Activated naive CD4-positive, alpha-beta T cell treated with Interleukin-2 at 50 U/mL for 16 hours (primary cell): ENCODE results near the gene RNGTT.
"Not testable (repeated sequence)": the region's sequence is repeated elsewhere in the genome, so short reads cannot be mapped to it uniquely, and the experiment has no call there.

Experiments
- DNase-seq: peaks from one replicate; pipeline ENCODE4 v3.0.0-alpha.2; 2020

RNGTT gene

GRCh38 chr6:88963139-88964090 is at the start of gene RNGTT:
TSS of gene RNGTT (minus strand) at chr6:88963618. CDS start at chr6:88963409, 209 bp downstream.
- peak; percentile 99 for DNase-seq

GRCh38 chr6:89011436-89011835 is 48.0 kb upstream of the RNGTT start:
- DNase-seq = no peak

GRCh38 chr6:89010825-89011224 is 47.4 kb upstream of the RNGTT start:
- no peak for DNase-seq

DNA sequence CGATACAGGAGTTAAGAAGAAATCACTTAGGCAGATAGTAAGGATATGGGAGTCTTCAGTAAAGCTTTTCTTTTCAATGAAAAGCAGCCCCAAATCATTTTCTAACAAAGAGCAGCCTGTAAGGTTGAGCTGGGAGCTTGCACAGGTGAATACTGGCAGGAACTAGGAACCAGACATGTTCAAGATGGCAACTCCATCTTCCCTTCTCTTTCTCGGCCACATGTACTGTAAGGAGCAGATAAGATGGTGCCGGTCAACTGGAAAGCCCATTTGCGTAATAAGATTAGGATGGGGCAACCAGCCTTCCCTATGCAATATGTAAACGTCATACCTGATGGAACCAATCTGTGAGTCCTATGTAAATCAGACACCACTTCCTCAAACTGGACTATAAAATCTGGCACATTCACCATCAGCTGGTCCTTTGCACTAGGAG is 46.2 kb upstream of the RNGTT start:
- DNase-seq = no peak

DNA sequence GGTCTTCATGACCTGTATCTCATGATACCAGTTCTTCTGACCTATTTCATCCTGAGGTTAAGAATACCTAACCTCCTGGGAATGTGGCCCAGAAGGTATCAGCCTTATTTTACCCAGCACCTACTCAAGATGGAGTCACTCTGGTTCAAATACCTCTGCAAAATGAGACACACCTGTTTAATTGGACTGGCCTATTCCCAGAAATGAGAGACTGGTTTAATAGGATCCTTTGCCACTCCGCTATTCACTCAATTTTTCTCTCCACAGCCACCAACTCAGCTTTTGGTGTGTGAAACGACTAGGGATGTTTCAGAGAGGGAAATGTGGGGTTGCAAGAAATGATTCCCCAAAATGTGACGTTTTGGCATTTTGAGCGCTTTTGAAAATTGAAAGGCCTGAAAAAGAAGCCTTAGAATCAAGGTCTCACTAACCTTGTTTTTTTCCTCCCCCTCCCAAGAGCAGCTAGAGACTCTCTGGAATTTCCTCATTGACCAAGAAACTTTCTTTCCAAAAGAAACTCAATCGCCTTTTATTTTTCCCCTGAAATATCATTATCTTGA is 45.5 kb upstream of the RNGTT start:
- DNase-seq = no peak

DNA sequence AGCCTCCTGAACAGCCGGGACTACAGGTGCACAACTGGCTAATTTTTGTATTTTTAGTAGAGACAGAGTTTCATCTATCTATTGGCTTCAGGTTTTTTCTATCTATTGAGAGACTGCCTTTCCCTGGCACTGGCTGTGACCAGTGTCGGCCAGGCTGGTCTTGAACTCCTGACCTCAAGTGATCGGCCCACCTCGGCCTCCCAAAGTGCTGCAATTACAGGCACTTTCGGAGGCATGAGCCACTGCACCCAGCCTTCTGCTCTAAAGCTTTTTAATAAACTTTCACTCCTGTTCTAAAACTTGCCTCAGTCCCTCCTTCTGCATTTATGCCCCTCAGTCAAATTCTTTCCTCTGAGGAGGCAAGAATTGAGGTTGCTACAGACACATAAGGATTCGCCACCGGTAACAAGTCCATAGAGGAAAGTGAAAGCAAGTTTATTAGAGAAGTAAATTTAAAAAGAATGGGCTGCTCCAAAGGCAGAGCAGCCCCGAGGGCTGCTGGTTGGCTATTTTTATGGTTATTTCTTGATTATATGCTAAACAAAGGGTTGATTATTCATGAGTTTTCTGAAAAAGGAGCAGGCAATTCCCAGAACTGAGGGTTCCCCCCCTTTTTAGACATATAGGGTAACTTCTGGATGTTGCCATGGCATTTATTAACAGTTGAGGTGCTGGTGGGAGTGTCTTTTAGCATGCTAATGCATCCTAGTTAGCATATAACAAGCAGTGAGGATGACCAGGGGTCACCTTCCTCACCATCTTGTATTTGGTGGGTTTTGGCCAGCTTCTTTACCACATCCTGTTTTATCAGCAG is 44.8 kb upstream of the RNGTT start:
- DNase-seq = no peak

DNA sequence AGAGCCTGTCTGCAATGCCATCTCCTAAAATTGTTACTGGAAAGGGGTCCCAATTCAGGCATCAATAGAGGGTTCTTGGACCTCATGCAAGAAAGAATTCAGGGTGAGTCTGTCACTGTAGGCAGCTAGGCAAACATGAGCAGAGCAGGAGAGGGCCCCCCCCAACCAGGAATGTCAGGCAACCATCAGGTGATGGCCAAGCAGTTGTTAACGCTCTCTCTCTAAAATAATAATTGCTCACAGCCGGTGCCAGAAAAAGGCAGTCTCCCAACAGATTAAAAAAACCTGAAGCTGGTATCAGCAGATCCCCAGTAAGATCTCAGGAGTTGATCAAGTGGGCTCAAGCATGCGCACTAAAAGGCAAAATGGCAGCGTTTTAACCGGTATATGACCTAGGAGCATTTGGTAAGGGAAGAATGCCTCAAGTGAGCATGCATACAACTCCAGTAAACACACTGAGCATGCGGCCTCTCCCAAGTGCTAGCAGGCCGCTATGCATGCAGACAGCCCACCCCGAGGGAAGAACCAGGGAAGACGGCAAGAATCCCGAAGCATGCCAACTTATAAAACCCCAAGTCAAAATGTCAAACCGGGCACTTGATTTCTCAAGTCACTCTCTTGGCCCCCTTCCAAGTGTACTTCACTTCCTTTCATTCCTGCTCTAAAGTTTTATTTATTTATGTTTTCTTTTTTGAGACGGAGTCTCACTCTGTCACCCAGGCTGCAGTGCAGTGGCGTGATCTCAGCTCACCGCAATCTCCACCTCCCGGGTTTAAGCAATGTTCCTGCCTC is 44.0 kb upstream of the RNGTT start:
- no peak for DNase-seq

DNA sequence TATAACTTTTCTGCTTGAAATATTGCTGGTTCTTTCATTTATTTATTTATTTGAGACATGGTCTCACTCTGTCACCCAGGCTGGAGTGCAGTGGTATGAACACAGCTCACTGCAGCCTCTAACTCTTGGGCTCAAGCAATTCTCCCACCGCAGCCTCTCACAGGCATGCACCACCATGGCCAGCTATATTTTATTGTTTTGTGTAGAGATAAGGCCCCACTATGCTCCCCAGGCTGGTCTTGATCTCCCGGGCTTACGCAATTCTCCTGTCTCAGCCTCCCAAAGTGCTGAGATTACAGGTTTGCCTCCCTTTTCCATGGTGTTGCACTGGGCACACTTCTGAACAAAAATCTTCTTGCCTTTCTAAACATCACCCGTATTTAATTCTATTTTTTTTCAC is 39.1 kb upstream of the RNGTT start:
- DNase-seq = no peak

DNA sequence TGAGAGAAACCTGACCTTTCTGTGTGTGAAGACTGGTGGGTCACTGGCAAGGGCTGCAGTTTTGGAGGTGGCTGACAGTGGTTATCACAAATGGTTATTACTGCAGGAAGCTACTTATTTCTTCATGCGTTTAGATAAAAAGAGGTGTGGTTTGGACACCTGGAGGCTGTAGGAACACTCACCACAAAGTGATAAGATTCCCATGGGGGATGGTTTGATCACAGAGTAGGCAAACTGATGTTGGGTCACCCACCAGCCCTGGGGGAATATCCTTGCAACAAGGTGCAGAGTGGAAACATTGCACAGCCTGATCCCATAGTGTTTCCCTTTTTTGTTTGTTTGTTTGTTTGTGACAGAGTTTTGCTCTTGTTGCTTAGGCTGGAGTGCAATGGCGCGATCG is 33.9 kb upstream of the RNGTT start:
- DNase-seq = no peak

- no peak for DNase-seq
These were observed 29.5 kb upstream of the RNGTT start for GRCh38 chr6:88992741-88993552.

DNA sequence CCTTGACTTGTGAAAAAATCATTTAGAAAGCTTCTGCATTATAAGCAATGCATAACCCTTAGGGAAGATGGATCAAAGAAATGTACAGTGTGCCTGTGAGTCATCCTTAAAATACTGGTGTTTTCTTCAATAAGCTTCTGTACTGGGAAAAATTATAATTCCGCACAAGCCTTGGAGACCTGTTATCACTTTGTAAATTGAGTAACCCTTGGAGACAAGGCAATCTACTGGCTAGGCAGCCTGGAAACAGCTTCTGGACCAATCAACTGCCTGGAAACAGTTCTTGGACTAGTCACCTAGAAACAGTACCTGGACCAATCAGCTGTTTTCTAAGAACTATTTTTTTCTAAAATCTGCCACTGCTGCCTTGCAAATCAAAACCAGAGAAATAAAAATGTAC is 25.8 kb upstream of the RNGTT start:
- DNase-seq = no peak

GRCh38 chr6:88987922-88988321 is 24.5 kb upstream of the RNGTT start:
- DNase-seq = no peak

DNA sequence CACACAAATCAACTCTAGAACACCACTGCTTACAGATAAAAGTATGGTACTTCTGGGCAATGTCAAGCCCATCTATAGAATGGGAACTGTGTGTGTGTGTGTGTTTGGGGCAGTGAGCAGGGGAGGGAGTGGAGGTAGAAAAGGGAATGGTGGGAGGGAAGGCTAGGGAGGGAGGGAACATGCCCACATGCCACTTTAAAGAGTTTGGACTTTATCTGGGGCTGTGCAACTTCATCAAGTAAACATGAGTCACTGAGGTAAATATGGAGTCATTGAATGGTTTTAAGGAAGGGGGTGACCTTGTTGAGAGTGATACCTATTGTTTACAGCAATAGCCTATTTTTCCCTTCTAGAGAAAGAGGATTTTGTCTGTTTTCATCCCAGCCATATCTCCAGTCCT is 22.5 kb upstream of the RNGTT start:
- no peak for DNase-seq

GRCh38 chr6:88984606-88985005 is 21.2 kb upstream of the RNGTT start:
- DNase-seq = no peak

- no peak for DNase-seq
These were observed 20.7 kb upstream of the RNGTT start for GRCh38 chr6:88984152-88984551.

DNA sequence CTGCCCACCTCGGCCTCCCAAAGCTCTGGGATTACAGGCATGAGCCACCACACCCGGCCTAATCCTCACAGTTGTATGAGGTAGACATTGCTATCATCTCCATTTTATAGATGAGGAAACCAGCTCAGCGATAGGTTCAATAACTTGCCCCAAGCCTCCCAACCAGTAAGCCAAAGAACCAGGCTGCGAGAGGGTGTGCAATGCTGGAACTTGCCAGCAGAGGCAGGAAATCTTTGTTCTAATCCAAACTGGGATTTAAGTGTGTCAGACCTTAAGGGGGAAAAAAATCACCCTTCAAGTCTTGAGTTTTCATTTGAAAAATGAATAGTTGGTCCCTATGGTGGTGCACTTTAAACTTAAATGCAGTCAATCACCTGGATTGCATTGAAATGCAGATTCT is 20.1 kb upstream of the RNGTT start:
- DNase-seq = no peak

- not testable (repeated sequence) for DNase-seq
These were observed 19.7 kb upstream of the RNGTT start for GRCh38 chr6:88983129-88983528.

GRCh38 chr6:88982720-88983119 is 19.3 kb upstream of the RNGTT start:
- peak; percentile 26 for DNase-seq

DNA sequence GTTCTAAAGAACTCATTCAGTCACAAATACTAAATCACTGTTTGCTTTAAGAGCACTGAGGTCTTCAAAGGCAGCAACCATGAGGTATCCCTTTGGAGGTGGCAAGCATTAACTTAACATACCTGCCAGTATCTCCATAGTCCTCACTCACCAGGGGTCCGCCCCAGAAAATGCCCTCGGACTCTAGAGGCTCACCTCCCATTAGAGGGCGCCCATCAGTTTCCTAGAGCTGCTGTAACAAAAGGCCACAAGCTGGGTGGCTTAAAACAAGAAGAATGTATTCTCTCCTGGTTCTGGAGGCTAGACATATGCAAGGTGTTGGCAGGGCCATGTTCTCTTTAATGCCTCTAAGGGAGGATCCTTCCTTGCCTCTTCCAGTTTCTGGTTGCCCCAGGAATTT is 12.0 kb upstream of the RNGTT start:
- DNase-seq = no peak

GRCh38 chr6:88972504-88973423 is 9.3 kb upstream of the RNGTT start:
- no peak for DNase-seq

GRCh38 chr6:88970301-88970700 is 6.9 kb upstream of the RNGTT start:
- no peak for DNase-seq
